Measurements from ENCODE around the gene AMT.

- no peak for TF ChIP-seq PREB (CRISPR knock-in tag; IDR thresholded peaks at IDR 0.05; ENCODE audit: borderline replicate concordance)
- no peak for TF ChIP-seq CTCF (IDR thresholded peaks at IDR 0.05)
- no peak for TF ChIP-seq PRDM15 (CRISPR knock-in tag; IDR thresholded peaks at IDR 0.05)
- TF ChIP-seq NR3C1 (CRISPR knock-in tag; conservative IDR thresholded peaks at IDR 0.05; ENCODE audit: low read depth): no peak
Observed at GRCh38 chr3:49410846-49411534, 11.3 kb downstream of the AMT start.
